Measurements from ENCODE around the gene CYP2B6.

CYP2B6 gene

GRCh38 chr19:41023193-41023592 is 32.1 kb downstream of the CYP2B6 start:
- Histone ChIP-seq H2BK15ac (ENCODE audit: low read depth, poor library complexity, severe bottlenecking) (no peak overlapping the region), H3K9ac (ENCODE audit: low read length) (no peak overlapping the region), H3K23ac (ENCODE audit: low read length in 2 of 2) (no peak overlapping the region), H2BK5ac (ENCODE audit: low read depth, low read length, poor library complexity, severe bottlenecking) (no peak overlapping the region), H3K9me3 (ENCODE audit: control insufficient read depth, low read length) (no peaks in the 10 kb centered on the region), H2BK120ac (ENCODE audit: low read depth, low read length) (no peak overlapping the region), H3K14ac (ENCODE audit: low read length in 2 of 2) (no peak overlapping the region), H3K36me3 (ENCODE audit: control insufficient read depth in 1 of 2, insufficient read depth in 2 of 2, low read depth in 1 of 2, low read length in 2 of 2) (no peaks in the 10 kb centered on the region), H3K27me3 (ENCODE audit: control insufficient read depth in 1 of 2, insufficient read depth in 1 of 2, low read length in 2 of 2) (peaks cover 17 to 34% of the 10 kb centered on the region in 2 experiments), H4K8ac (ENCODE audit: low read length) (no peak overlapping the region), H3K4me2 (ENCODE audit: low read length, poor library complexity, severe bottlenecking) (no peak overlapping the region), H3K27ac (ENCODE audit: low read length, poor library complexity, severe bottlenecking) (no peak overlapping the region), H3K18ac (ENCODE audit: low read depth in 1 of 2, low read length in 2 of 2) (no peak overlapping the region), H2AK5ac (ENCODE audit: low read length, severe bottlenecking) (no peak overlapping the region), H2AFZ (ENCODE audit: low read depth, low read length) (no peak overlapping the region), H3K4me1 (ENCODE audit: control insufficient read depth, insufficient read depth, low read depth, low read length) (peaks cover 2% of the 10 kb centered on the region), H3K79me1 (replicated peaks; ENCODE audit: low read length, poor library complexity, severe bottlenecking) (no peaks in the 10 kb centered on the region), H3K4me3 (ENCODE audit: insufficient read depth in 1 of 2, low read depth in 1 of 2, low read length in 2 of 2) (no peak overlapping the region), H3K4ac (ENCODE audit: low read depth in 1 of 2, low read length in 2 of 2) (no peak overlapping the region), H2BK12ac (ENCODE audit: low read length in 2 of 2) (no peak overlapping the region), H4K91ac (ENCODE audit: low read length) (no peak overlapping the region)
- WGBS = 63% methylated on average over 1 of the region's 2 CpGs
- DNase-seq = no peak

DNA sequence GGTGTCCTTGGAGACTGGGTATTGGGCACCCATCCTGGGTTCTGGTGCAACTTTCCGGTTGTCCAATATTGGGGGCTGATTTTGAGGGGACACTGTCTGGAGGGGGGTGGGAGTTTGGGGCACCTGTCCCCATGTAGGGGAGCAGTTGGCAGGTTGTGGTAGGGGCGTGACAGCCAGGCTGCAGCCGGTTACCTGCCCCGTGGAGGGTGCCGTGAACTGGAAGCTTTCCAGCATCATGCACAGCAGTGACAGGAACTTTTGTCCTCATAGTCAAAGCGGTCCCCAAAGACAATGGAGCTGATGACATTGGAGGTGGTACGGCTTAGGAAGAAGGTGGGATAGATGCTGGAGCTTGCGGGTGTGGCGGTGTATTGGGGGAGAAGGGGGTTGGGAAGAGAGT is 34.3 kb downstream of the CYP2B6 start:
- Histone ChIP-seq H3K27ac (ENCODE audit: low read length, poor library complexity, severe bottlenecking) (no peak overlapping the region), H3K4ac (ENCODE audit: low read depth in 1 of 2, low read length in 2 of 2) (no peak overlapping the region), H3K27me3 (ENCODE audit: control insufficient read depth in 1 of 2, insufficient read depth in 1 of 2, low read length in 2 of 2) (peaks cover 20 to 31% of the 10 kb centered on the region in 2 experiments), H2AFZ (ENCODE audit: low read depth, low read length) (no peak overlapping the region), H4K91ac (ENCODE audit: low read length) (no peak overlapping the region), H3K36me3 (ENCODE audit: control insufficient read depth in 1 of 2, insufficient read depth in 2 of 2, low read depth in 1 of 2, low read length in 2 of 2) (no peaks in the 10 kb centered on the region), H3K4me3 (ENCODE audit: insufficient read depth in 1 of 2, low read depth in 1 of 2, low read length in 2 of 2) (no peak overlapping the region), H3K14ac (ENCODE audit: low read length in 2 of 2) (no peak overlapping the region), H4K8ac (ENCODE audit: low read length) (no peak overlapping the region), H2BK5ac (ENCODE audit: low read depth, low read length, poor library complexity, severe bottlenecking) (no peak overlapping the region), H3K9ac (ENCODE audit: low read length) (no peak overlapping the region), H3K79me1 (replicated peaks; ENCODE audit: low read length, poor library complexity, severe bottlenecking) (no peaks in the 10 kb centered on the region), H2BK120ac (ENCODE audit: low read depth, low read length) (no peak overlapping the region), H3K23ac (ENCODE audit: low read length in 2 of 2) (no peak overlapping the region), H2AK5ac (ENCODE audit: low read length, severe bottlenecking) (no peak overlapping the region), H2BK12ac (ENCODE audit: low read length in 2 of 2) (no peak overlapping the region), H2BK15ac (ENCODE audit: low read depth, poor library complexity, severe bottlenecking) (no peak overlapping the region), H3K9me3 (ENCODE audit: control insufficient read depth, low read length) (no peaks in the 10 kb centered on the region), H3K4me1 (ENCODE audit: control insufficient read depth, insufficient read depth, low read depth, low read length) (no peaks in the 10 kb centered on the region), H3K4me2 (ENCODE audit: low read length, poor library complexity, severe bottlenecking) (no peak overlapping the region), H3K18ac (ENCODE audit: low read depth in 1 of 2, low read length in 2 of 2) (no peak overlapping the region)
- 73% methylated on average over 9 of the region's 9 CpGs for WGBS
- no peak for DNase-seq

DNA sequence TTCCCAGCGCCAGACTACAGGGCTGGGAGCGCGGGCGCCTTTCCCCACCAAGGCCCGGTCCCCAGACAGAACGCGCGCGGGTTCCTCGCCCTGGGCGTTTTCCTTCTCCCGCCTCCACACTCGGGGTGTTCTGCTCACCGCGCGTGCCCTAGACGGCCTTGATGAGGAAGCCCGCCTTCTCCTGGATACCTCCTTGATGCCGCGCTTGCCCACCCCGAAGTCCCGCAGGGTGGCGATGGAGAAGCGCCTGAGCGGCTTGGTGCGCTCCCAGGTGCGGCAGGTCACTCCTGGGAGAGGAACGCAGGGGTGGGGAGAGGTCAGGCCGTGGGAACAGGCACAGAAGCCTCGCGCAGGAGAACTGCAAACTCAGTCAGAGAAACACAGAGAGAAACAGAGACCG is 34.8 kb downstream of the CYP2B6 start:
- Histone ChIP-seq H3K4me1 (ENCODE audit: control insufficient read depth, insufficient read depth, low read depth, low read length) (no peaks in the 10 kb centered on the region), H3K4me2 (ENCODE audit: low read length, poor library complexity, severe bottlenecking) (no peak overlapping the region), H3K27ac (ENCODE audit: low read length, poor library complexity, severe bottlenecking) (no peak overlapping the region), H3K9ac (ENCODE audit: low read length) (no peak overlapping the region), H2BK5ac (ENCODE audit: low read depth, low read length, poor library complexity, severe bottlenecking) (no peak overlapping the region), H3K9me3 (ENCODE audit: control insufficient read depth, low read length) (no peaks in the 10 kb centered on the region), H4K8ac (ENCODE audit: low read length) (no peak overlapping the region), H4K91ac (ENCODE audit: low read length) (no peak overlapping the region), H3K14ac (ENCODE audit: low read length in 2 of 2) (no peak overlapping the region), H3K4me3 (ENCODE audit: insufficient read depth in 1 of 2, low read depth in 1 of 2, low read length in 2 of 2) (no peak overlapping the region), H3K4ac (ENCODE audit: low read depth in 1 of 2, low read length in 2 of 2) (no peak overlapping the region), H3K36me3 (ENCODE audit: control insufficient read depth in 1 of 2, insufficient read depth in 2 of 2, low read depth in 1 of 2, low read length in 2 of 2) (no peaks in the 10 kb centered on the region), H2BK120ac (ENCODE audit: low read depth, low read length) (no peak overlapping the region), H3K23ac (ENCODE audit: low read length in 2 of 2) (no peak overlapping the region), H3K18ac (ENCODE audit: low read depth in 1 of 2, low read length in 2 of 2) (no peak overlapping the region), H3K79me1 (replicated peaks; ENCODE audit: low read length, poor library complexity, severe bottlenecking) (no peaks in the 10 kb centered on the region), H2AK5ac (ENCODE audit: low read length, severe bottlenecking) (no peak overlapping the region), H2BK12ac (ENCODE audit: low read length in 2 of 2) (no peak overlapping the region), H3K27me3 (ENCODE audit: control insufficient read depth in 1 of 2, insufficient read depth in 1 of 2, low read length in 2 of 2) (peaks cover 24 to 30% of the 10 kb centered on the region in 2 experiments), H2AFZ (ENCODE audit: low read depth, low read length) (no peak overlapping the region), H2BK15ac (ENCODE audit: low read depth, poor library complexity, severe bottlenecking) (no peak overlapping the region)
- DNase-seq = no peak
- WGBS = 47% methylated on average over 32 of the region's 32 CpGs

- no peak overlapping the region for H3K4me2 ChIP-seq (ENCODE audit: low read length, poor library complexity, severe bottlenecking)
- no peak overlapping the region for H2BK120ac ChIP-seq (ENCODE audit: low read depth, low read length)
- H4K8ac ChIP-seq (ENCODE audit: low read length) = no peak overlapping the region
- H3K18ac ChIP-seq (ENCODE audit: low read depth in 1 of 2, low read length in 2 of 2) = no peak overlapping the region
- peaks cover 30 to 34% of the 10 kb centered on the region in 2 experiments for H3K27me3 ChIP-seq (ENCODE audit: control insufficient read depth in 1 of 2, insufficient read depth in 1 of 2, low read length in 2 of 2)
- H3K4ac ChIP-seq (ENCODE audit: low read depth in 1 of 2, low read length in 2 of 2) = no peak overlapping the region
- H3K79me1 ChIP-seq (replicated peaks; ENCODE audit: low read length, poor library complexity, severe bottlenecking) = no peaks in the 10 kb centered on the region
- H3K9ac ChIP-seq (ENCODE audit: low read length) = no peak overlapping the region
- H2AK5ac ChIP-seq (ENCODE audit: low read length, severe bottlenecking) = no peak overlapping the region
- no peak overlapping the region for H2AFZ ChIP-seq (ENCODE audit: low read depth, low read length)
- no peak overlapping the region for H3K23ac ChIP-seq (ENCODE audit: low read length in 2 of 2)
- no peaks in the 10 kb centered on the region for H3K4me1 ChIP-seq (ENCODE audit: control insufficient read depth, insufficient read depth, low read depth, low read length)
- no peak overlapping the region for H2BK12ac ChIP-seq (ENCODE audit: low read length in 2 of 2)
- H3K14ac ChIP-seq (ENCODE audit: low read length in 2 of 2) = no peak overlapping the region
- no peaks in the 10 kb centered on the region for H3K36me3 ChIP-seq (ENCODE audit: control insufficient read depth in 1 of 2, insufficient read depth in 2 of 2, low read depth in 1 of 2, low read length in 2 of 2)
- H2BK5ac ChIP-seq (ENCODE audit: low read depth, low read length, poor library complexity, severe bottlenecking) = no peak overlapping the region
- DNase-seq = no peak
- H3K27ac ChIP-seq (ENCODE audit: low read length, poor library complexity, severe bottlenecking) = no peak overlapping the region
- no peak overlapping the region for H2BK15ac ChIP-seq (ENCODE audit: low read depth, poor library complexity, severe bottlenecking)
- no peaks in the 10 kb centered on the region for H3K9me3 ChIP-seq (ENCODE audit: control insufficient read depth, low read length)
- H3K4me3 ChIP-seq (ENCODE audit: insufficient read depth in 1 of 2, low read depth in 1 of 2, low read length in 2 of 2) = no peak overlapping the region
- H4K91ac ChIP-seq (ENCODE audit: low read length) = no peak overlapping the region
- WGBS = 75% methylated on average over 5 of the region's 6 CpGs
These were observed 36.3 kb downstream of the CYP2B6 start for GRCh38 chr19:41027273-41027967.
